GM12873 (cell line): ENCODE data around the gene C2.

Experiments used
- CTCF ChIP-seq: IDR thresholded peaks from 2 replicates; pipeline ENCODE4 v1.5.1; 2012; ENCODE audit warnings: low read depth, mild to moderate bottlenecking, moderate library complexity, low read length, control low read depth; ENCODE audit not compliant: insufficient read depth; ENCODE audit errors: missing control alignments

C2 gene

DNA sequence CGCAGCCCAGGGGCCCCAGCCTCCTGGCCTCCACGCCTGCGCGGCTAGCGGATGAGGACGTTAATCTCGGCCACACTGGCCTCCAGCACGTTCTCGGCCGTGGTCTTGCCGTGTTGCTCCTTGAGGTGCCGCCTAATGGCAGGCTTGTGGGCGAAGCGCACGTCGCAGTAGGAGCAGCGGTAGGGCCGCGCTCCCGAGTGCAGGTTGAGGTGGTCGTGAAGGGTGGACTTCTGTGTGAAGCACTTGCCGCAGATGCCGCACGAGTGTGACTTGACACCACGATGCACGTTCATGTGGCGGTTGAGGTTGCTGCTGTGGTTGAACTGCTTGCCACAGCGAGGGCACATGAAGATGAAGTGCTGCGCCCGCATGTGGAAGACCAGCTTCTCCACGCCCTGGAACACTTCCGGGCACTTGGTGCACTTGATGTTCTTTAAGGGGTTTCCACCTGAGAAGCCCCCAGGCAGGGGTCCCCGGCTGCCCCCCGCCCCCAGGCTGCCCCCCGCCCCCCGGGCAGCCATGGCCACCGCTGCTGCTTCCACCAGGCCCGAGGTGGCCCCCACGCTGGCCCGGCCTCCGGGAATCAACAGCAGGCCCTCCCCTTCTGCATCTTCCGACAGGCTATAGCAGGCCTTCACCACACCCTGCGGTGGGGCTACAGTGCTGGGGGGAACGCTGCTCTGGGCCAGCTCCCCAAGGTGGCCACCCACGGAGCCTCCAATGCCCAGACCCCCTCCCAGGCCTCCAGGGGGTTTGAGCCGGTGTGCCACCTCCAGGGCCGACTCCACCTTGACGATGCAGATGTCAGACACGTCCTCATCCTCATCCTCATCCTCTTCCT lies 27.4 kb upstream of the C2 start:
- no peak for TF ChIP-seq CTCF

DNA sequence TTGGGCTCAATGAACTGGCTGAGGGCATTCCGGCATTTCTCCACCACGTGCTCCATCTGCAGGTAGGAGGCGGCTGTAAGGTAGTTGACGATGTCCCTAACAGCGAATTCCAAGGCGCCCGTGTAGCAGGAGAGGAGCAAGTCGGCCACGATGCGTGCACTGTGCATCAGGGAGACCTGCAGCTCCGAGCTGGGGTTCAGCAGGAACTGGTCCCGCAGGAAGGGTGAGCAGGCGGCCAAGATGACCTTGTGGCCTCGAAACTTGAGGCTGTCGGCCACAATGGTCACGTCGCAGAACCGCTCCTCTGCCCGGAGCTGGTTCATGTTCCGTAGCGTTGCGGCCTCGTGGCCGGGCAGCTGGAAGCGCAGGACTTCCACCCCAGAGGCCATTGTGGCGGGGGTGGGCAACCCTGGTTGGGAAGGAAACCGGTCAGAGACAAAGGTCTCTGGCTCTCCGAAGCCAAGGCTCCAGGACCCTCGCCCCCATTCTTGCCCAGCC lies 26.6 kb upstream of the C2 start:
- TF ChIP-seq CTCF, result no peak

- TF ChIP-seq CTCF, result no peak
Observed at GRCh38 chr6:31901415-31901952, 26.0 kb upstream of the C2 start.

GRCh38 chr6:31901953-31902643 lies 25.4 kb upstream of the C2 start, which contains the start of gene ZBTB12:
TSS of gene ZBTB12 (minus strand) at chr6:31902086. CDS start at chr6:31901305, 781 bp downstream.
- no peak for TF ChIP-seq CTCF

DNA sequence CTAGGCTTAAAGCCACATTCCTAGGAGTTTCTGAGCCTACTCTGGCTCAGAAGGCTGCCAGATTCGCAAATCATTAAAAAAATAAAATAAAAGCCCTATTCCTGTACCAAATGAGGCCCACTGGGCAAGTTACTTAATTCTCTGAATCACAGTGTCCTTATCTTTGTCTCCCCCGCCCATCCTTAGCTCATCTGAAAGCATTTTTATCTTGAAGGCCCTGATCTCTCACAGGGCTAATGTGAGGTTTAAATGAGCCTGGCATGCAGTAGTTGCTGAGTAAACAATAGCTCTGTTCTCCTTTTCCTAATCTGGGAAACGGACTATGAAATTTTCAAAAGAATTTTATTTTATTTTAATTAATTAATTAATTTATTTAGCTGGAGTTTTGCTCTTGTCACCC lies 23.6 kb upstream of the C2 start:
- no peak for TF ChIP-seq CTCF

DNA sequence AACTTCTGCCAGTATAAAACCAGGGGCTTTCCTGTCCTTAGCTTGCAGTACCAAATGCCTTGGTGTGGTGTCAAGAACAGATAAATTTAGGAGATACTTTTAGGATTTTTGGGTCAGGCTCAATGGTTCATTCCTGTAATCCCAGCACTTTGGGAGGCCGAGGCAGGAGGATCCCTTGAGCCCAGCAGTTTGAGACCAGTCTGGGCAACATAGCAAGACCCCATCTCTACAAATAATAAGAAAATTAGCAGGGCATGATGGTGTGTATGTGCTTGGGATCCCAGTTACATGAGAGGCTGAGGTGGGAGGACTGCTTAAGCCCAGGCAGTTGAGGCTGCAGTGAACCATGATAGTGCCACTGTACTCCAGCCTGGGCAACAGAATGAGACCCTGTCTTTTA lies 22.5 kb upstream of the C2 start:
- no peak for TF ChIP-seq CTCF

DNA sequence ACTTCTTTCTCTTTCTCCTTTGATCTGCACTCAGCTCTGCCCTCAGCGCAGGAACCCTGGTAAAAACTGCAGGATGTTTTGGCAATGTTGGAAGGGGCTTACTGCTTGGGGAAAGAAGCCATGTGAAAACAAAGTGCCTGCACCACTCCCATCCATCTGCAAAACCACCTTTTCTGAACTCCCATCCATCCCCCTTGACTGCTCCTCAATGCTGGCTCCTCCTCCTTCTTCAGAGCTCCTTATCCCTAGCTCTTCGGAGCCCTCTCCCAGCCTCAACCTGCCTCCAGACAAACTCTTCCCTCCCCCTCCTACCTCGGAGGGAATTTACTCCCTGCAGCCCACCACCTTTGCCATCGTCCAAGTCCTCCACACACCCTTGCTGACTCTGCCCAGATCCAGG lies 21.4 kb upstream of the C2 start:
- TF ChIP-seq CTCF, result no peak
